Suprapubic skin (tissue), 4 donors: ENCODE results near the gene MEIOB.

Source experiments
- CTCF ChIP-seq, 2 donors: fragments of 200-600 bp in 1 of 2; fragments of 450-650 bp in 1 of 2; sonication (generic) in 1 of 2; IDR thresholded peaks; one replicate each; pipeline ENCODE4 v1.5.1; 2016 to 2019; ENCODE audit warnings: antibody characterized with exemption in 2 of 2, mild to moderate bottlenecking in 1 of 2, moderate library complexity in 1 of 2
- EP300 ChIP-seq: sonication (generic); formaldehyde crosslinking; IDR thresholded peaks from one replicate; pipeline ENCODE4 v1.6.1; 2017; ENCODE audit warnings: antibody characterized with exemption
- POLR2A ChIP-seq, 2 donors: fragments of 450-650 bp; IDR thresholded peaks; one replicate each; pipeline ENCODE4 v1.6.1; 2017; ENCODE audit warnings: antibody characterized with exemption in 2 of 2, mild to moderate bottlenecking in 2 of 2, moderate library complexity in 2 of 2
- POLR2AphosphoS5 ChIP-seq, 3 donors: sonication (generic); formaldehyde crosslinking; IDR thresholded peaks; one replicate each; pipeline ENCODE4 v1.6.1; 2017; ENCODE audit warnings: antibody characterized with exemption in 3 of 3

DNA sequence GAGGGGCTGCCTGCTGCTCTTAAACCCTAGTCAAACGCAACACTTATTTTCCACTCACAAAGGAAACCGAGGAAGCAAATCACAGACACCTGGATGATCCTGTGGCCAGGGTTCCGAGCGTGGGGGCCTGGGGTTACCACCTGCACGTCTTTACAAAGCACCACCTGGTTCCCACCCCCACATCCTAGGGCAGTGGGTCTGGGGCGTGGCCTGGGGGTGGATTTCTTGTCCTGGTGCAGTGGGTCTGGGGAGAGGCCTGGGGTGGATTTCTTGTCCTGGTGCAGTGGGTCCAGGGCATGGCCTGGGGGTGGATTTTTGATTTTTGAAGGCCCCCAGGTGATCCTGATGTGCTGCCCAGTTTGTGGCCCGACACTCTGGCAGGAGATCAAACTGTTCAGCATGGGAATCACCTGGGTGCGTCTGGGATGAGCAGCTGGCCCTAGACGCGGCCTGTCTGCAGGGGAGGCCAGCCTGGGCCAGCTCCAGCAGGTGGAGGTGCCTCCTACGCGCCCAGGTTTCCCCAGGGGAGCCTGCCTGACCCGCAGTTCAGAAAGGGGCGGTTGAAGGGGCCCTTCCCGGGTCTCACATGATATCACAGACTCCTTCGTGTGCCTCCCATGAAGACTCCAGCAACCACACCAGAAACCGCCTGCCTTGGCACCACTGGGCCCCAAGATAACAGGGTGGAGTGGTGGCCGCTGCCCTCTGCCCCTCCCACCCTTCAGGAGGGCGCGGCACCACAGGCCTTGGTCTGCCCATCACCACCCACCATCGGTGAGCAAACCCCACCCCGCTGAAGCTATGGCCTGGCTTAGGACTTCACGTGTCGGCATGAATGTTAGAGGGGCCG is 51.6 kb downstream of the MEIOB start:
- TF ChIP-seq CTCF (IDR thresholded peaks at IDR 0.05) (no peak), POLR2A (IDR thresholded peaks at IDR 0.05) (no peak), POLR2AphosphoS5 (IDR thresholded peaks at IDR 0.05) (no peak), EP300 (no peak)
